Skeletal muscle satellite cell (primary cell): ENCODE results near the gene FANCF. TPM values are rescaled to one million over a fixed set of nuclear protein-coding genes. Genes with fewer than 3 reads are reported as not detected.

Experiments
- H3K27me3 ChIP-seq: 2 replicates; pipeline ENCODE4 v1.7.0; 2013; ENCODE audit warnings: low read length; ENCODE audit not compliant: control insufficient read depth, insufficient read depth
- H3K36me3 ChIP-seq: 2 replicates; pipeline ENCODE4 v1.7.0; 2013; ENCODE audit warnings: mild to moderate bottlenecking, control low read depth, low read length; ENCODE audit not compliant: insufficient read depth
- H3K4me1 ChIP-seq: 2 replicates; pipeline ENCODE4 v1.7.0; 2013; ENCODE audit warnings: low read length; ENCODE audit not compliant: control insufficient read depth, insufficient read depth
- H3K4me2 ChIP-seq: 2 replicates; pipeline ENCODE4 v1.7.0; 2013; ENCODE audit warnings: mild to moderate bottlenecking, low read length
- H3K4me3 ChIP-seq: 2 replicates; pipeline ENCODE4 v1.7.0; 2013; ENCODE audit warnings: low read length
- H3K9ac ChIP-seq: 2 replicates; pipeline ENCODE4 v1.7.0; 2013; ENCODE audit warnings: mild to moderate bottlenecking, low read depth, low read length, moderate library complexity
- H3K9me3 ChIP-seq: replicated peaks from 2 replicates; pipeline ENCODE4 v1.7.0; 2013; ENCODE audit warnings: mild to moderate bottlenecking, control low read depth, low read length
- total RNA-seq: library from RNA; depleted of rRNA; stranded (reverse); fragments of >200 nt; gene quantifications from 2 replicates; pipeline ENCODE4 v1.2.3, GENCODE V29; 2012; rRNA removed

Gene FANCF, protein sequence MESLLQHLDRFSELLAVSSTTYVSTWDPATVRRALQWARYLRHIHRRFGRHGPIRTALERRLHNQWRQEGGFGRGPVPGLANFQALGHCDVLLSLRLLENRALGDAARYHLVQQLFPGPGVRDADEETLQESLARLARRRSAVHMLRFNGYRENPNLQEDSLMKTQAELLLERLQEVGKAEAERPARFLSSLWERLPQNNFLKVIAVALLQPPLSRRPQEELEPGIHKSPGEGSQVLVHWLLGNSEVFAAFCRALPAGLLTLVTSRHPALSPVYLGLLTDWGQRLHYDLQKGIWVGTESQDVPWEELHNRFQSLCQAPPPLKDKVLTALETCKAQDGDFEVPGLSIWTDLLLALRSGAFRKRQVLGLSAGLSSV
- 9.4 and 10.0 TPM in 2 replicates for total RNA-seq

DNA sequence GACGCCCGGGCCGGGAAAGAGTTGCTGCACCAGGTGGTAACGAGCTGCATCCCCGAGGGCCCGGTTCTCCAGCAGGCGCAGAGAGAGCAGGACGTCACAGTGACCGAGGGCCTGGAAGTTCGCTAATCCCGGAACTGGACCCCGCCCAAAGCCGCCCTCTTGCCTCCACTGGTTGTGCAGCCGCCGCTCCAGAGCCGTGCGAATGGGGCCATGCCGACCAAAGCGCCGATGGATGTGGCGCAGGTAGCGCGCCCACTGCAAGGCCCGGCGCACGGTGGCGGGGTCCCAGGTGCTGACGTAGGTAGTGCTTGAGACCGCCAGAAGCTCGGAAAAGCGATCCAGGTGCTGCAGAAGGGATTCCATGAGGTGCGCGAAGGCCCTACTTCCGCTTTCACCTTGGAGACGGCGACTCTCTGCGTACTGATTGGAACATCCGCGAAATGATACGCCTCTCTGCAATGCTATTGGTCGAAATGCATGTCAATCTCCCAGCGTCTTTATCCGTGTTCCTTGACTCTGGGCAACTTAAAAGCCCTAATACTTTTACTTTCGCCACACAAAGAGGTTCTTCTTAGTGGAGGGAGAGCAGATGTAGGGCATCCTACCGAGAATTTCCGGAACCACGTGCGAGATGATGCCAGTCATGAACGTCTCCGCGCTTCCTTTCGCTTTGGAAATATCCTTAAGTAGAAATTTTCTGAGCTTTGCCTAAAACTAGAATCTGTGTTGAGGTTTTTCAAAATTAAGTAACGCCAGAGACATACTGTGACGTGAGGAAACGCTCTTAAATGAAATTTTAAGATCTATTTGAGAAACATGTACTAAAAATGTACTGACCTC lies at the start of gene FANCF:
TSS of gene FANCF (minus strand) at position 376 of the 840 bp plus-strand sequence. CDS start at position 363, 13 bp downstream.
- peak within 1 kb of the TSS; percentile 98 for H3K4me3 ChIP-seq
- no peaks in the 10 kb centered on the region for H3K36me3 ChIP-seq
- H3K9me3 ChIP-seq, result no peaks in the 10 kb centered on the region
- H3K9ac ChIP-seq, result peak within 1 kb of the TSS; percentile 88
- H3K4me1 ChIP-seq, result peaks cover 8% of the 10 kb centered on the region
- no peaks in the 10 kb centered on the region for H3K27me3 ChIP-seq
- peak within 1 kb of the TSS; percentile 97 for H3K4me2 ChIP-seq

DNA sequence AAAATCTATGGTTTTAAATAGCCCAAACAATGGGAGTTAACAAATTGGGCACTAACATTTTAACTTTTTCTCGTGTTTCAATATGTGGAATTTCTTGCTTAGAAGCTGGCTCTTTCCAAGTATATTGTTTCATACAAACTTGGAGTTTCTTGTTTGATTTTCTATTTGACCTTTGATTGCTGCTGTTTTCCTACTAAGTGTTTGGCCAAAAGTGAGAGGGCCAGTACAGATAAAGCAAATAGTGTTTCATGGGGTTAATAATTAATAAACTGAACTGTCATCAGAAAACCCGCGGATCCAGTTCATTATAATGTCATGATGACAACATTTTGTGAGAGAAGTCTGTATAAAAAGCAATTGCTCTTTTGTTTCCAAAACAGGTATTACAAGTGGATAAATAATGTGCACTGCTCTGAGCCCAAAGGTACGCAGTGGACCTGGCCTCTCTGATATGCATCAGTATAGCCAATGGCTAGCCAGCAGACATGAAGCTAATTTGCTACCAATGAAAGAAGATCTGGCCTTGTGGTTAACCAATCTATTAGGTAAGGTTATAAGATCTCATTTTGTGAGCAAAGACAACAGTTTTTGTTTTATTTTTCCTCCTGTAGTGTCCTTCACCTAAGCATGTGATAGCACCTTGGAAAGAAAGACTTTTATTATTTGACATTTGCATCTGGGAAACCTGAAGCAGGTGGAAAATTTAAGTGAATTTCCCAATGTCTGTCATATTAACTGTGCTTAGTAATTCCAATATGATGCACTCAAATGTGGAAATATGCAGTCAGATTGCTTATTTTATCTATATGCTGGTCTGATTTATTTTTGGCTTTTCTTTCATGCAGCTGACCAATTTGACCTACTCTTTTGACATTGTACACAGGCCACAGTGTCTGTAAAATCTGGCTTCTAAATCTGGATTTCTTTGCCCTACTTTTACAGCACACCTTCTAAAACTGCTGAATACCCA lies 49.1 kb upstream of the FANCF start:
- H3K4me3 ChIP-seq, result no peak overlapping the region
- no peaks in the 10 kb centered on the region for H3K36me3 ChIP-seq
- no peak overlapping the region for H3K9ac ChIP-seq
- no peaks in the 10 kb centered on the region for H3K4me1 ChIP-seq
- H3K9me3 ChIP-seq, result no peaks in the 10 kb centered on the region
- H3K27me3 ChIP-seq, result peaks cover 7% of the 10 kb centered on the region
- no peak overlapping the region for H3K4me2 ChIP-seq

DNA sequence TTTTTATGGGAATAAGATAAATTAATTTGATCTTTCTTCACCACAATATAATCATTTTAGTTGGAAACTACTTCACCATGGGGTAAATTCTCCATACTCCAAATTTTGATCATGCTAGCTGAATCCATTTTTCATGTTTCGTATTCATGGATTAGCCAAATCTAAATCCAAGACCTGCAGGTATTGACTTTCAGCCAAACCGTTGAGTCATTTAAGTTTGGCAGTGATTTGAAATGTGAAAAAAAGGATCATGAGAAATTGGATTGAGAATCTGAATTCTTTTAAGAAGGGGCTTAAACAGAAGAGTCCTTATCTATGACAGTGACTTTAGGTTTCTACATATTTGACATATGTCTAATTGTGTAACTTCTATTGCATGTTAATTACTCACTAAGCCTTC lies 46.1 kb upstream of the FANCF start:
- Histone ChIP-seq H3K9ac (no peak overlapping the region), H3K36me3 (no peaks in the 10 kb centered on the region), H3K4me1 (no peaks in the 10 kb centered on the region), H3K4me2 (no peak overlapping the region), H3K9me3 (no peaks in the 10 kb centered on the region), H3K4me3 (no peak overlapping the region), H3K27me3 (peaks cover 33% of the 10 kb centered on the region)

DNA sequence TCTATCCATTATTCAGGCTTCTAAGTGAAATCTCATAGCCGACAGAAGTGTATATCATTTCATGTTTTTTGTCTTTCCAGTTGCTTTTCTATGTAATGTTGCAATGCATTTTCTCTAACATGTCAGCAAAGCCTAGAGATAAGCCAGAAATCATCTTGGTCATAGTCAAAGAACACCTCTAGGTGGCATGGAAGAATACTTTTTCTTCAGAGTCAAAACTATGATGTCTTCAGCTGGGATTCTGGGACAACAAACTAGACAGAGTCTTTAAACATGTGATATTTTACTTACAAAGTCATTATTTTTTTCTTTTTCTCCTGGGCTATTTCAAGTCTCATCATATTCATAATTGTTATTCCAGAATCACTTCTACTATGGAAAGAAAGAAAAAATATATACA lies 45.2 kb upstream of the FANCF start:
- H3K4me3 ChIP-seq, result no peak overlapping the region
- H3K36me3 ChIP-seq, result no peaks in the 10 kb centered on the region
- no peak overlapping the region for H3K9ac ChIP-seq
- H3K4me2 ChIP-seq, result no peak overlapping the region
- peaks cover 42% of the 10 kb centered on the region for H3K27me3 ChIP-seq
- no peaks in the 10 kb centered on the region for H3K4me1 ChIP-seq
- no peaks in the 10 kb centered on the region for H3K9me3 ChIP-seq

DNA sequence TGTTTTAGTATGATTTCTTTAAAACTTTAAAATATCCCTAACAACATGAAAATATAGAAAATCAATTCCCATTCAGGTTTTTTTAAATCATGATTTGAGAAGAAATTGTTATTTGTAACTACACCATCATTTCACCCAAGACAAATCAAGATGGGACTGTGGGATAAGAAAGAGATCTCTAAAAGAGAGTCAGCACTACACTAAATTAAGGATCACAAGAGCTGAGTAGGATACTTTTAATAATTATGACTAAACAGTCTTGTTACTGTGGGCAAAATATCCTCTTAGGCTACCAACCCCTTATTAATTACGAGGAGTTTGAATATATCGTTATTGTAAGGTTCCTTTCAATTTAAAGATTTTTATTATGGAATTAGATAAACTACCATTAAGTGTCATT lies 43.7 kb upstream of the FANCF start:
- Histone ChIP-seq H3K27me3 (peaks cover 49% of the 10 kb centered on the region), H3K9ac (no peak overlapping the region), H3K9me3 (no peaks in the 10 kb centered on the region), H3K4me2 (no peak overlapping the region), H3K4me3 (no peak overlapping the region), H3K36me3 (no peaks in the 10 kb centered on the region), H3K4me1 (no peaks in the 10 kb centered on the region)

DNA sequence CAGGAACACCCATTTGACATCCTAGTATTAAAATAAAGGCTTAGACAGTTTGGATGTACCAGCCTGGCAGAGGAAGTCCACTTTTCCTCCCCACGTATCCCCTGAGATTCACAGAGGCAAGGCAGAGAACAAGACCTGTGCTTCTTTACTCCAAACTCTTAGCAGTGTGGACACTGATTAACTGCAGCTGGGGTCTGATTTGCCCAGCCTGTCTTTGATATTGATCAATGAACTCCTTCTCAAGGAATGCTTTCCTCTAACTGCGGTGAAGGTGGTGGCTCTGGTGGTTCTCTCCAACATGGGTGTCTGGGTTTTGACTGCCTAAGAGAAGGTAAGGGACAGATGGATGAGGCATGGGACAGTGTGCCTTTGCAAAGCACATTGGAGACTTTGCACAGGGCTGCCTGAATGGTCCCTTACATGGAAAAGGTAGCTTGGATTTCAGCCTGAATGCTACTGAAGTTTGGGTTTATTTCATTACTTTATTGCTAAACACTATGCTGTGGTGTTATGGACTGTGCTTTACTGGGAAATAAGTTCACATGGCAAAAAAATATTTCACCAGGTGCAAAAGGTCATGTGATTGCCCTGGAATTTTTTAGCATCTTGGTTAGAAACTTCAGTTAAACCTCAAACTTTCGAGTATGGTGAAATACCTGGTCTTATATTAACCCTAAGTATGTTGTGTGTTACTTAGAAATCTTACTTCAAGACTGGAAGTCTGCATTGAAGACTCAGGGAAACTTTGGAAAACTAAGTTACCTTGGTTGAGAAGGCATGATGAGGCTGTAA lies 42.6 kb upstream of the FANCF start:
- H3K27me3 ChIP-seq, result peaks cover 49% of the 10 kb centered on the region

DNA sequence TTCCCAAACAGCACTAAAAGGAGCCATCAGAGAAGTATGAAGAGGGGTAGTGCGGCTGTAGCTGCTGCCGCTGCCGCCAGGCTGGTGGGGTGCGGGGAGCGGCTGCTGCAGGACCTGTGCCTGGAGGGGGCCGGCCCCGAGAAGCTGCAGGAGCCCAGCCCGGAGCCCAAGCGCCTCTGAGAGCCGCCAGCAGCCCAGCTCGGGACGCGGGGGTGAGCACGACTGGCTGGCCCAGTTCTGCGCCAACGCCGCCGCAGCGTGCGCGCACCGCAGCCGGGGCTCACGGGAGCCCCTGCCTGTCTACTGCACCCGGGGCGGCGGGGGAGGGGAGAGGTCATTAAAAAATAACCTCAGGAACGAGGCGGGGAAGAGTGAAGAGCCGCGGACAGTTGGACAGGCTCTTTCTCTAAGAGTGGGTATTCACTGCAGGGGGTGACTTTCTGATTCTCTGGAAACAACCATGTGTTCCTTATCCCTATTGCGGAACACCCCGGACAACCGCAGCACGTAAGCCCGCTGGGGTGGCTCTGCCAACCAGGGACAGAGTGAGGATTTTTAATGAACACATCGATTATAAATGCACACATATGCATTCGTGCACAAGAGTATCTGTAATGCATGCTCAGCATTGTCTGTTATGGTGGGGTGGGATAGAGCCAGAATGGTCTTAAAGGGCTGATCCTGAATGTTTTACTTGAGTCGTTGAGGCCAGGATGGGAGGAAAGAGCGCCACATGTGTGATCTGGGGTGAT lies 41.2 kb upstream of the FANCF start:
- H3K4me1 ChIP-seq, result no peaks in the 10 kb centered on the region
- H3K27me3 ChIP-seq, result peaks cover 43% of the 10 kb centered on the region
- no peaks in the 10 kb centered on the region for H3K9me3 ChIP-seq
- peak overlapping the region; percentile 24 for H3K4me3 ChIP-seq
- peak overlapping the region; percentile 15 for H3K4me2 ChIP-seq
- no peaks in the 10 kb centered on the region for H3K36me3 ChIP-seq
- H3K9ac ChIP-seq, result no peak overlapping the region

More for the DNA sequence above, 42.6 kb upstream of the FANCF start:
- H3K4me1 ChIP-seq, result no peaks in the 10 kb centered on the region
- H3K36me3 ChIP-seq, result no peaks in the 10 kb centered on the region
- H3K4me2 ChIP-seq, result no peak overlapping the region
- no peak overlapping the region for H3K9ac ChIP-seq
- H3K9me3 ChIP-seq, result no peaks in the 10 kb centered on the region
- no peak overlapping the region for H3K4me3 ChIP-seq

DNA sequence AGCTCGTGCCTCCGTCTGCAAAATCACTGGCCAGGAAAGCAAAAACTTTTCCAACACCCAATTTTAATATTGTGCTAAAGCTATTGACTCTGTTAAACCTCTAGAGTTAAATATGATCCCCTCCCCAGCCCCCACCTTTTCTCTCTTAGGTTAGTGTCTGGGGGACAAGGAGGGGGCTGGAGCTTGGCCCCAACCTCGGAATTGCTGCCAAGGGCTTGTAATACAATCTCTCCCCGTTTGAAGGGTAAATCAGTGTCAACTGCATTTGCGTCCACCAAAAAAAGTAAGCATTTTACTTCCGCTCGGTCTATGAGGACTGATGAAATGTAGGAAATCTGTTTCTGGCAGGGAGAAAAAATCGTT lies 40.7 kb upstream of the FANCF start, which contains the start of gene GAS2:
TSS of gene GAS2 (plus strand) at position 287 of the 363 bp plus-strand sequence. CDS start 8,259 bp downstream, outside the sequence.
- Histone ChIP-seq H3K4me2 (peak within 1 kb of the TSS; percentile 15), H3K27me3 (peaks cover 42% of the 10 kb centered on the region), H3K9me3 (no peaks in the 10 kb centered on the region), H3K4me3 (peak within 1 kb of the TSS; percentile 24), H3K9ac (no peak within 1 kb of the TSS), H3K36me3 (no peaks in the 10 kb centered on the region), H3K4me1 (no peaks in the 10 kb centered on the region)

DNA sequence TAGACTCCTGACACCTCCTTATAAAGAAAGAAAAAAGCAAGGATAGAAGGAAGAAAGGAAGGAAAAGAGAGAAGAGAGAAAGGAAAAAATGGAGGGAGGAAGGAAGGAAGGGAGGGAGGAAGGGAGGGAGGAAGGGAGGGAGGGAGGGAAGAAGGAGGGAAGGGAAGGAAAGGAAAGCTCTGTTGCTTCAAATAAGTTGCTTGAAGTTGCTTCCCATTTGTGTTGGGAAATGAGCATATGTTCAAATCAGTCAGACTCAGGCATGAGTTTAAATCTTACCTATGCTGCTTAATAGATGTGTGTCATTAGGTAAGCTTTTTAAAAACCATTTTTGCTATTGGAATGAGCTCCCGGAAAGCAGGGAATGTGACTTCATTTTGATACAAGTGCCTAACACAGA lies 34.2 kb upstream of the FANCF start:
- Histone ChIP-seq H3K27me3 (no peaks in the 10 kb centered on the region), H3K9me3 (no peaks in the 10 kb centered on the region), H3K4me3 (no peak overlapping the region), H3K36me3 (no peaks in the 10 kb centered on the region), H3K4me1 (no peaks in the 10 kb centered on the region), H3K4me2 (no peak overlapping the region), H3K9ac (no peak overlapping the region)

DNA sequence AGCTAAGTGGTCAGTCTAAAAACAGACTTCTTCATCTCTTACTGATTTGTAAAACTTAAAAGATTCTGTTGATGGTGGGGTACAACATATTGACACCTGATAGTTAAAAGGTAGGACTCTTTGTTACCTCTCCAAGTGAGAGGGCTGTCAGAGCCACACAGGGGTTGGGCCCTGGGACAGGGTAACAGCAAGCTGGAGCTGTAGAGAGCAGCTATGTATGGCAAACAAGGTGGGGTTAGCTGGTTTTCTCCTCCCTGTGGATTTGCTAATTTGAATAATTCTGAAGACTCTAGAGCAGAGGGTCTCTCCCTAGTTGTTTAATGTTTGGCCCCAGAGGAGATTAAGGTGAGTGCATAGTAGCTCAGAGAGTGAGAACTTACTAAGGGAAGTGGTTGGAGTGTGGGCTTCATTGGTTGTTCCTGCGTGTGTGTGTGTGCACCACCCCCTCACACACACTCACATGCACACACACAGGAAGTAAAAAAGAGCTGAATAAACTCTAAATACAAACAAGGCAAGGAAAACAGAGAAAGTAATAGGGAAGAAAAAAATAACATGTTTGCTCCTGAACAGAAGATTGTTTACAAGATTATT lies 31.6 kb upstream of the FANCF start:
- Histone ChIP-seq H3K36me3 (no peaks in the 10 kb centered on the region), H3K4me1 (no peaks in the 10 kb centered on the region), H3K9ac (no peak overlapping the region), H3K9me3 (no peaks in the 10 kb centered on the region), H3K27me3 (no peaks in the 10 kb centered on the region), H3K4me3 (no peak overlapping the region), H3K4me2 (no peak overlapping the region)
